Measurements from ENCODE around the gene TMEM82.

- no peak for TF ChIP-seq POLR2AphosphoS5 (IDR thresholded peaks at IDR 0.05; ENCODE audit: low read depth, low read length)
- TF ChIP-seq RCOR1 (IDR thresholded peaks at IDR 0.05; ENCODE audit: low read length): no peak
- no peak for TF ChIP-seq EZH2phosphoT487 (IDR thresholded peaks at IDR 0.05; ENCODE audit: borderline replicate concordance, low read depth)
- no peak for TF ChIP-seq MAX (IDR thresholded peaks at IDR 0.05; ENCODE audit: low read depth)
- no peak for TF ChIP-seq TAF1 (IDR thresholded peaks at IDR 0.05; ENCODE audit: borderline replicate concordance, low read depth, low read length)
- no peak for TF ChIP-seq EP300 (IDR thresholded peaks at IDR 0.05; ENCODE audit: borderline replicate concordance in 1 of 2, low read depth in 1 of 2, low read length in 1 of 2)
- no peak for TF ChIP-seq ZBTB33 (IDR thresholded peaks at IDR 0.05; ENCODE audit: borderline replicate concordance, low read depth)
- TF ChIP-seq, protein P1, sequence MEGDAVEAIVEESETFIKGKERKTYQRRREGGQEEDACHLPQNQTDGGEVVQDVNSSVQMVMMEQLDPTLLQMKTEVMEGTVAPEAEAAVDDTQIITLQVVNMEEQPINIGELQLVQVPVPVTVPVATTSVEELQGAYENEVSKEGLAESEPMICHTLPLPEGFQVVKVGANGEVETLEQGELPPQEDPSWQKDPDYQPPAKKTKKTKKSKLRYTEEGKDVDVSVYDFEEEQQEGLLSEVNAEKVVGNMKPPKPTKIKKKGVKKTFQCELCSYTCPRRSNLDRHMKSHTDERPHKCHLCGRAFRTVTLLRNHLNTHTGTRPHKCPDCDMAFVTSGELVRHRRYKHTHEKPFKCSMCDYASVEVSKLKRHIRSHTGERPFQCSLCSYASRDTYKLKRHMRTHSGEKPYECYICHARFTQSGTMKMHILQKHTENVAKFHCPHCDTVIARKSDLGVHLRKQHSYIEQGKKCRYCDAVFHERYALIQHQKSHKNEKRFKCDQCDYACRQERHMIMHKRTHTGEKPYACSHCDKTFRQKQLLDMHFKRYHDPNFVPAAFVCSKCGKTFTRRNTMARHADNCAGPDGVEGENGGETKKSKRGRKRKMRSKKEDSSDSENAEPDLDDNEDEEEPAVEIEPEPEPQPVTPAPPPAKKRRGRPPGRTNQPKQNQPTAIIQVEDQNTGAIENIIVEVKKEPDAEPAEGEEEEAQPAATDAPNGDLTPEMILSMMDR (IDR thresholded peaks at IDR 0.05): no peak
- TF ChIP-seq, protein P2, sequence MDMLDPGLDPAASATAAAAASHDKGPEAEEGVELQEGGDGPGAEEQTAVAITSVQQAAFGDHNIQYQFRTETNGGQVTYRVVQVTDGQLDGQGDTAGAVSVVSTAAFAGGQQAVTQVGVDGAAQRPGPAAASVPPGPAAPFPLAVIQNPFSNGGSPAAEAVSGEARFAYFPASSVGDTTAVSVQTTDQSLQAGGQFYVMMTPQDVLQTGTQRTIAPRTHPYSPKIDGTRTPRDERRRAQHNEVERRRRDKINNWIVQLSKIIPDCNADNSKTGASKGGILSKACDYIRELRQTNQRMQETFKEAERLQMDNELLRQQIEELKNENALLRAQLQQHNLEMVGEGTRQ (IDR thresholded peaks at IDR 0.05; ENCODE audit: borderline replicate concordance, low read depth, low read length): no peak
- TF ChIP-seq MXI1 (IDR thresholded peaks at IDR 0.05; ENCODE audit: low read depth, low read length): no peak
- no peak for TF ChIP-seq YY1 (IDR thresholded peaks at IDR 0.05; ENCODE audit: low read depth)
- no peak for TF ChIP-seq JUND (IDR thresholded peaks at IDR 0.05)
- TF ChIP-seq RFX5 (IDR thresholded peaks at IDR 0.05; ENCODE audit: low read length): no peak
These were observed 18.6 kb upstream of the TMEM82 start for GRCh38 chr1:15723631-15724246.

All from SK-N-SH (cell line).